HepG2 (cell line): ENCODE measurements around the gene CAD. TPM values are rescaled to one million over a fixed set of nuclear protein-coding genes. Genes with fewer than 3 reads are reported as not detected.
A peak's percentile ranks its signal among the peaks of the same experiment; 100 is the strongest.

Experiments
- ATF4 ChIP-seq, 2 experiments: fragments of 450-650 bp in 1 of 2; sonication (generic) in 1 of 2; formaldehyde crosslinking; IDR thresholded peaks; 2 replicates each; pipeline versions ENCODE4 v1.5.0 to v1.8.0; 2020 to 2022; ENCODE audit warnings: mild to moderate bottlenecking in 1 of 2, missing genetic modification reagents in 1 of 2
- BHLHE40 ChIP-seq: IDR thresholded peaks from 2 replicates; pipeline ENCODE4 v1.6.1; 2011; ENCODE audit warnings: low read length, improper control_type of control experiment
- ELF1 ChIP-seq: sonication (generic); formaldehyde crosslinking; IDR thresholded peaks from 2 replicates; pipeline ENCODE4 v1.4.0; 2020; ENCODE audit warnings: missing genetic modification reagents
- ELF3 ChIP-seq: IDR thresholded peaks from 2 replicates; pipeline ENCODE4 v1.6.1; 2016; ENCODE audit warnings: missing genetic modification reagents, missing compliant biosample characterization
- FOXK1 ChIP-seq: sonication (generic); formaldehyde crosslinking; IDR thresholded peaks from 2 replicates; pipeline ENCODE4 v1.4.0; 2020; ENCODE audit warnings: low read depth, missing genetic modification reagents, borderline replicate concordance
- IRF2 ChIP-seq: IDR thresholded peaks from 2 replicates; pipeline ENCODE4 v1.6.1; 2018; ENCODE audit warnings: missing genetic modification reagents, missing compliant biosample characterization
- MEIS1 ChIP-seq: sonication (generic); formaldehyde crosslinking; IDR thresholded peaks from 2 replicates; pipeline ENCODE4 v1.9.0; 2021; ENCODE audit warnings: mild to moderate bottlenecking, missing genetic modification reagents, moderate library complexity, borderline replicate concordance
- NCOA1 ChIP-seq: sonication (generic); formaldehyde crosslinking; IDR thresholded peaks from 2 replicates; pipeline ENCODE4 v1.9.0; 2021; ENCODE audit warnings: missing genetic modification reagents
- NFYB ChIP-seq: sonication (generic); formaldehyde crosslinking; IDR thresholded peaks from 2 replicates; pipeline ENCODE4 v1.4.0; 2020; ENCODE audit warnings: missing genetic modification reagents
- ONECUT2 ChIP-seq: sonication (generic); formaldehyde crosslinking; IDR thresholded peaks from 2 replicates; pipeline ENCODE4 v1.4.0; 2020; ENCODE audit warnings: missing genetic modification reagents
- RBM39 ChIP-seq: fragments of 200-400 bp; formaldehyde crosslinking; IDR thresholded peaks from one replicate; pipeline ENCODE4 v1.6.1; 2018; ENCODE audit warnings: antibody characterized with exemption, mild to moderate bottlenecking, low read depth, low read length; ENCODE audit not compliant: poor library complexity, severe bottlenecking
- SMAD3 ChIP-seq: sonication (generic); formaldehyde crosslinking; IDR thresholded peaks from 2 replicates; pipeline ENCODE4 v1.4.0; 2020; ENCODE audit warnings: missing genetic modification reagents
- SOX5 ChIP-seq: IDR thresholded peaks from 2 replicates; pipeline ENCODE4 v1.6.1; 2016; ENCODE audit warnings: borderline replicate concordance
- ZBTB25 ChIP-seq: IDR thresholded peaks from 2 replicates; pipeline ENCODE4 v1.6.1; 2018; ENCODE audit warnings: missing genetic modification reagents
- ZFP62 ChIP-seq: sonication (generic); formaldehyde crosslinking; IDR thresholded peaks from 2 replicates; pipeline ENCODE4 v1.4.0; 2020; ENCODE audit warnings: missing genetic modification reagents
- ZFYVE20 ChIP-seq: sonication (generic); formaldehyde crosslinking; IDR thresholded peaks from 2 replicates; pipeline ENCODE4 v1.8.0; 2023; ENCODE audit warnings: low read depth, mild to moderate bottlenecking, moderate library complexity, missing genetic modification reagents, borderline replicate concordance
- ZNF207 ChIP-seq: fragments of 450-650 bp; IDR thresholded peaks from 2 replicates; pipeline ENCODE4 v1.6.1; 2016; ENCODE audit warnings: antibody characterized with exemption, borderline replicate concordance
- ZNF281 ChIP-seq: sonication (generic); formaldehyde crosslinking; IDR thresholded peaks from 2 replicates; pipeline ENCODE4 v1.4.0; 2020; ENCODE audit warnings: missing genetic modification reagents, borderline replicate concordance
- ZNF350 ChIP-seq: sonication (generic); formaldehyde crosslinking; IDR thresholded peaks from 2 replicates; pipeline ENCODE4 v1.4.0; 2020; ENCODE audit warnings: mild to moderate bottlenecking, low read depth, missing genetic modification reagents, borderline replicate concordance
- ZNF501 ChIP-seq: sonication (generic); formaldehyde crosslinking; IDR thresholded peaks from 2 replicates; pipeline ENCODE4 v1.5.1; 2020; ENCODE audit warnings: mild to moderate bottlenecking, moderate library complexity, missing genetic modification reagents
- ZNF576 ChIP-seq: sonication (generic); formaldehyde crosslinking; IDR thresholded peaks from 2 replicates; pipeline ENCODE4 v1.4.0; 2020; ENCODE audit warnings: mild to moderate bottlenecking, missing genetic modification reagents
- ZNF7 ChIP-seq: IDR thresholded peaks from 2 replicates; pipeline ENCODE4 v1.6.1; 2016; ENCODE audit warnings: missing biosample characterization, missing genetic modification reagents
- polyA plus RNA-seq, 8 experiments: library from polyadenylated mRNA; depleted of rRNA in 3 of 8; stranded (reverse) in 7 of 8; unstranded in 1 of 8; fragments of >200 nt; fragmentation: Illumina TruSeq in 4 of 8; extraction: Trizol in 4 of 8; gene quantifications; 2 replicates each; pipeline versions ENCODE4 v1.2.1 to v1.2.3, GENCODE V29; 2011 to 2016; ENCODE audit warnings: low read depth in 4 of 8, missing spikeins in 1 of 8, mixed read lengths in 1 of 8; ENCODE audit not compliant: insufficient read depth in 1 of 8
- total RNA-seq, 5 experiments: library from RNA; depleted of rRNA; stranded (reverse); fragments of >200 nt; fragmentation: Illumina TruSeq; extraction: Trizol; gene quantifications; 2 replicates each; pipeline ENCODE4 v1.2.3, GENCODE V29; 2016; ENCODE audit warnings: low read depth in 1 of 5

CAD gene
- total and polyA plus RNA-seq, 2 of the 13 experiments (the other 11 are each of a cell fraction or from before 2014, with no cell fraction given) = 21.7 to 37.0 TPM

- peak; percentile 32; the same call in 1 of the 2 replicates for TF ChIP-seq ZNF281 (CRISPR knock-in tag)
- TF ChIP-seq SMAD3 (CRISPR knock-in tag) = peak; percentile 76
- TF ChIP-seq ZNF207 = no peak
- TF ChIP-seq ELF3 (CRISPR knock-in tag) = peak; percentile 95
- peak; percentile 29; the same call in 1 of the 2 replicates for TF ChIP-seq IRF2 (CRISPR knock-in tag)
- TF ChIP-seq MEIS1 (CRISPR knock-in tag) = peak; percentile 92; the same call in 1 of the 2 replicates
- peak; percentile 79; the same call in 1 of the 2 replicates for TF ChIP-seq ZNF501 (CRISPR knock-in tag)
- TF ChIP-seq ATF4 (CRISPR knock-in tag; IDR thresholded peaks at IDR 0.05) = peak; percentile 28 to 99; a peak in 2 of 4 replicates
- peak; percentile 47; the same call in 1 of the 2 replicates for TF ChIP-seq NFYB (CRISPR knock-in tag)
- TF ChIP-seq ZBTB25 (CRISPR knock-in tag) = peak; percentile 91
- TF ChIP-seq ZFYVE20 = no peak
- TF ChIP-seq RBM39 = no peak
- TF ChIP-seq NCOA1 (CRISPR knock-in tag) = peak; percentile 92; the same call in 1 of the 2 replicates
- TF ChIP-seq ZFP62 (CRISPR knock-in tag) = no peak
- peak; percentile 73 for TF ChIP-seq ONECUT2 (CRISPR knock-in tag)
- peak; percentile 86 for TF ChIP-seq ZNF7
- TF ChIP-seq ZNF576 (CRISPR knock-in tag) = no peak
- peak; percentile 81 for TF ChIP-seq ZNF350 (CRISPR knock-in tag)
- peak; percentile 54; the same call in 1 of the 2 replicates for TF ChIP-seq ELF1 (CRISPR knock-in tag)
- TF ChIP-seq FOXK1 (CRISPR knock-in tag) = peak; percentile 69
- TF ChIP-seq BHLHE40 = peak; percentile 44; the same call in 1 of the 2 replicates
- peak; percentile 99 for TF ChIP-seq SOX5 (CRISPR knock-in tag)
Observed at GRCh38 chr2:27177441-27178351, 39.5 kb upstream of the CAD start (continued).
